Left lung (tissue), 10 donors: ENCODE measurements around the gene NID2. TPM values are rescaled to one million over a fixed set of nuclear protein-coding genes. Genes with fewer than 3 reads are reported as not detected.

ENCODE experiments used
- ATAC-seq: fragments of 200-7000 bp; cut with Tn5 transposase; one replicate; pipeline ENCODE4 v1.9.1; 2020; ENCODE audit warnings: moderate library complexity
- DNase-seq, 4 donors: peaks; one replicate each; pipeline ENCODE4 v3.0.0-alpha.2; 2013 to 2020
- H3K27ac ChIP-seq, 2 donors: fragments of 200-600 bp; sonication (generic) in 1 of 2; one replicate each; pipeline versions ENCODE4 v1.5.0 to v1.8.0; 2020 to 2021
- H3K27me3 ChIP-seq, 2 donors: fragments of 200-600 bp; sonication (generic) in 1 of 2; one replicate each; pipeline versions ENCODE4 v1.5.0 to v1.8.0; 2020 to 2021
- H3K36me3 ChIP-seq, 2 donors: fragments of 200-600 bp; sonication (generic) in 1 of 2; one replicate each; pipeline versions ENCODE4 v1.5.0 to v1.8.0; 2020 to 2021
- H3K4me1 ChIP-seq, 2 donors: fragments of 200-600 bp; one replicate each; pipeline ENCODE4 v1.8.0; 2021
- H3K4me3 ChIP-seq, 2 donors: fragments of 200-600 bp; sonication (generic) in 1 of 2; one replicate each; pipeline versions ENCODE4 v1.5.0 to v1.8.0; 2020 to 2021; ENCODE audit warnings: mild to moderate bottlenecking in 1 of 2
- H3K9me3 ChIP-seq, 2 donors: fragments of 200-600 bp; sonication (generic) in 1 of 2; one replicate each; pipeline versions ENCODE4 v1.5.0 to v1.8.0; 2020 to 2021
- intact Hi-C, 2 donors: fragments of 100-400 bp; cut with DNase I; formaldehyde crosslinking; loops; one replicate each; pipeline versions ENCODE4 v1.11.2 to v1.14.2; 2022
- polyA plus RNA-seq, 6 donors: library from polyadenylated mRNA; unstranded; fragments of 120-200 nt; gene quantifications; one replicate each; pipeline ENCODE4 v1.2.1, GENCODE V29; 2013; ENCODE audit not compliant: insufficient read length in 6 of 6
- total RNA-seq, 2 donors: library from RNA; stranded (reverse); fragmentation: NEBNext Ultra II Directional; extraction: Animal tissue kit (Norgen Biotek cat#: 25700); gene quantifications; one replicate each; pipeline ENCODE4 v1.2.1, GENCODE V29; 2021
- TF ChIP-seq, protein P1 (sequence below), 2 donors: fragments of 200-600 bp; sonication (generic) in 1 of 2; IDR thresholded peaks; one replicate each; pipeline versions ENCODE4 v1.5.0 to v1.8.0; 2021; ENCODE audit warnings: antibody characterized with exemption in 2 of 2
- donor health status: DM: no; HTN: yes; CAD: no.
- donor health status: DM: no; HTN: no; CAD: no.

The NID2 gene
- total and polyA plus RNA-seq, 8 donors: 25.0 to 593 (median 235) TPM

DNA sequence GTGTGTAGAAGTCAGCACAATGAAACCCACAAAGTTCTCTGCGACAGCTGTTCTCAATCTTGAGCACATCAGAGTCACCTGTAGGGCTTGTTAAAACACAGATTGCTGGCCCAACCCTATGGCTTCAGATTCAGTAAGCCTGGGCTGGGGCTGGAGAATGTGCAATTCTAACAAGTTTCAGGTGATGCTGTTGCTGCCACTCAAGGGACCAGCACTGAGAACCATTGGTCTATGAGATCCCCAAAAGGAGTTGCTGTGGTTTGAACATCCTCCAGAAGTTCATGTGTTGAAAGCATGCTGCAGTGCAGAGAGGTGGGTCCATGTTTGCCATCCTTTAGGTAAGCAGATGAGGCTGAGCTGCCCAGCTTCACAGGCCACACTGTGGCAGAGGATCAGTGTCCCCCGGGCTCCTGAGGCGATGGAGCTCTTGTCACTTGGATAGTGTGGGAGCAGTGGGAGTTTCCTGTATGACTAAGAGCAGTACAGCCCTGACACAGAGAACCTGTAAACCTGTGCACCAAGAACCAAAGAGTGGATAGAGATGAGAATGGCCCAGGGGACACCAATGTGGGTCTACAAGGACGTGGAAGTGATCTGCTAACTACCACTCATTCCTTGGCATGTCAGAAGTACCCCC lies 87.5 kb downstream of the NID2 start:
- TF ChIP-seq, protein P1, sequence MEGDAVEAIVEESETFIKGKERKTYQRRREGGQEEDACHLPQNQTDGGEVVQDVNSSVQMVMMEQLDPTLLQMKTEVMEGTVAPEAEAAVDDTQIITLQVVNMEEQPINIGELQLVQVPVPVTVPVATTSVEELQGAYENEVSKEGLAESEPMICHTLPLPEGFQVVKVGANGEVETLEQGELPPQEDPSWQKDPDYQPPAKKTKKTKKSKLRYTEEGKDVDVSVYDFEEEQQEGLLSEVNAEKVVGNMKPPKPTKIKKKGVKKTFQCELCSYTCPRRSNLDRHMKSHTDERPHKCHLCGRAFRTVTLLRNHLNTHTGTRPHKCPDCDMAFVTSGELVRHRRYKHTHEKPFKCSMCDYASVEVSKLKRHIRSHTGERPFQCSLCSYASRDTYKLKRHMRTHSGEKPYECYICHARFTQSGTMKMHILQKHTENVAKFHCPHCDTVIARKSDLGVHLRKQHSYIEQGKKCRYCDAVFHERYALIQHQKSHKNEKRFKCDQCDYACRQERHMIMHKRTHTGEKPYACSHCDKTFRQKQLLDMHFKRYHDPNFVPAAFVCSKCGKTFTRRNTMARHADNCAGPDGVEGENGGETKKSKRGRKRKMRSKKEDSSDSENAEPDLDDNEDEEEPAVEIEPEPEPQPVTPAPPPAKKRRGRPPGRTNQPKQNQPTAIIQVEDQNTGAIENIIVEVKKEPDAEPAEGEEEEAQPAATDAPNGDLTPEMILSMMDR (IDR thresholded peaks at IDR 0.05): no peak
- intact Hi-C loops: loop anchor here in 1 of 2 donors (10.0 kb wide), 2 partner anchors 197 to 717 kb away; no protein-coding TSS in a partner anchor
- ATAC-seq: no peak
- Histone ChIP-seq H3K4me1 (peaks cover 0 to 8% of the 10 kb centered on the region in 2 donors), H3K27me3 (no peaks in the 10 kb centered on the region), H3K9me3 (peaks cover 0 to 5% of the 10 kb centered on the region in 2 donors), H3K36me3 (no peaks in the 10 kb centered on the region), H3K27ac (no peak overlapping the region), H3K4me3 (no peak overlapping the region)
- no peak for DNase-seq

DNA sequence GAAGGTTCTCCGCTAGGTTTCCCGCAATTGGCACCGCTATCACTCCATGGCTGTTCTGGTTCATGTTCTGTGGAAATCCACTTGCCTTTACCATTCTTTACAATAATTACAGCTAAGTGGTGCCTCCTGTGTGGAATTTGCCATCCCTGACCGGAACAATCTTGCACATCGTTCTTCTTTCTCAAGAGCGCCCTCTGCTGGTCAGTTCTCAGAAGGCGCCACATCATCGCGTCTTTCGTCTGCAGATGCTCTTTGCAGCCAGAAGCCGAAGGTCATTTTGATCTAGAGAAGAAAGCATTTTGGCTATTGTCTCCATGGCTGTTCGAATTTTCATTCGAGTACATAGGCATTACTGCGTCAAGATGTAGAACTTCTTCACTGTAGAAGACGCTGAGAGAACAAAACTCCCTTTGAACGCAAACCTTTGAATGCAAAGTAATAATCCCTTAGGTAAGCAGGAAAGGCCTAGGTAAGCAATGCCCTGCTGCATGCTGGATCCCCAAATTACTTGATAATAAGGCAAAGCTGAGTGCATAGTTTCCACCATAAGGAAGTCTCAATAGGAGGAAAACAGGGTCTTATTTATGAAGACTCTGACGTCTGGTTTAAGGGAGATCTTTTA lies 89.7 kb downstream of the NID2 start:
- Histone ChIP-seq H3K27ac (peak overlapping the region in 1 of 2 donors; percentile 18), H3K36me3 (no peaks in the 10 kb centered on the region), H3K27me3 (no peaks in the 10 kb centered on the region), H3K4me3 (no peak overlapping the region), H3K4me1 (peaks cover 0 to 8% of the 10 kb centered on the region in 2 donors), H3K9me3 (peaks cover 0 to 5% of the 10 kb centered on the region in 2 donors)
- peak; percentile 73 to 87 (median 82) for DNase-seq
- TF ChIP-seq, protein P1 (IDR thresholded peaks at IDR 0.05): peak; percentile 96 to 97
- ATAC-seq: peak; percentile 93
- intact Hi-C loops: no loop called here

DNA sequence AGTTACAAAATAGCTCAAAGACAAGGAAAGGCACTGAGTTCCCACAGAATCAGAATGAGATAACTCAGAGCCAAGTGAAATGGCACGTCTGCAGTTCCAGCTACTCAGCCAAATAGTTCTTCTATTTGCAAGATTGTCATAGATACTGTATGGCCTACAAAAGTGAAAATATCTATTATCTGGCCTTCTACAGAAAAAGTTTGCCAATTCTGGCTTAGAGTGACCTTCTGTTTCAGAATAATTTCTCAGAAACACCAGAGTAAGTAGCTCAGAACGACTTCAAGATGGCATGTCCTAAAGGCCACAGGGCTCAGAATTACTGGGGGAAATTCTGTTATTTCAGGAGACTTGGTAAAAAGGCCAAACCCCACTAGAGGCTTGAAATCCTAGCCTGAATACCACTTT lies 90.2 kb downstream of the NID2 start:
- intact Hi-C loops: no loop called here
- TF ChIP-seq, protein P1 (IDR thresholded peaks at IDR 0.05): no peak
- no peaks in the 10 kb centered on the region for H3K36me3 ChIP-seq
- ATAC-seq (no peak), DNase-seq (peak in 2 of 4 donors; percentile 23 to 31)
- no peaks in the 10 kb centered on the region for H3K27me3 ChIP-seq
- peaks cover 0 to 1% of the 10 kb centered on the region in 2 donors for H3K9me3 ChIP-seq
- H3K4me1 ChIP-seq: peaks cover 0 to 8% of the 10 kb centered on the region in 2 donors
- H3K4me3 ChIP-seq: no peak overlapping the region
- H3K27ac ChIP-seq: peak overlapping the region in 1 of 2 donors; percentile 18

DNA sequence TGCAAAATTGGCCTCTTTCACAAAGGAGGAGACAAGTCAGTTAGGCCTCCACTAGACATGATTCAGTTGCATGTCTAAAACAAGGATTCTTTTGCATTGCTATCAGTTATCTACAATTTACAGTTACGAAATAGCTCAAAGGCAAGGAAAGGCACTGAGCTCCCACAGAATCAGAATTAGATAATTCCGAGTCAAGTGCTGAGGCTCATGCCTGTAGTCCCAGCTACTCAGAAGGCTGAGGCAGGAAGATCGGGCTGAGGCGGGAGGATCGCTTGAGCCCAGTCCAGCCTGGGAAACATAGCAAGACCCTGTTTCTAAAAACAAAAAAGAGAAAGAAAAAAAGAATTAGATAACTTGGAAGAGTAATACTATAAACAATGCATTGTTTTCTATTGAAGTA lies 91.8 kb downstream of the NID2 start:
- TF ChIP-seq, protein P1 (IDR thresholded peaks at IDR 0.05): no peak
- intact Hi-C loops: no loop called here
- H3K9me3 ChIP-seq: no peaks in the 10 kb centered on the region

DNA sequence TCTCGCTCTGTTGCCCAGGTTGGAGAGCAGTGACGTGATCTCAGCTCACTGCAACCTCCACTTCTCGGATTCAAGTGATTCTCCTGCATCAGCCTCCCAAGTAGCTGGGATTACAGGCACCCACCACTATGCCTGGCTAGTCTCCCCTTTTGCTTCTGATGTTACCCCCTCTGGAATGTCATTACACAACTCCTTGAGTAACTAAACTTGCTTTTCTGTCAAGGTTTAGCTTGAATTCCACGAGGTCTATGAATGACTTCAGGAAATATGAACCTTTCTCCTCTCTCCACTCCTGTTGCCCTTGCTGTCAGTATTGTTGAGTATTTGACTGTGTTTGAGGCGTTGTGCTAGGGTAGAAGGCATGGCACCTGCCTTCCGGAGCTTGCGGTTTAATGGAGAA lies 96.3 kb downstream of the NID2 start:
- no peak for ATAC-seq
- Histone ChIP-seq H3K4me3 (no peak overlapping the region), H3K36me3 (no peaks in the 10 kb centered on the region), H3K4me1 (no peaks in the 10 kb centered on the region), H3K9me3 (no peaks in the 10 kb centered on the region), H3K27ac (no peak overlapping the region), H3K27me3 (no peaks in the 10 kb centered on the region)
- intact Hi-C loops: no loop called here
- TF ChIP-seq, protein P1 (IDR thresholded peaks at IDR 0.05): no peak
- DNase-seq: no peak

More for the DNA sequence above, 91.8 kb downstream of the NID2 start:
- Histone ChIP-seq H3K4me1 (peaks cover 0 to 8% of the 10 kb centered on the region in 2 donors), H3K27ac (no peak overlapping the region), H3K27me3 (no peaks in the 10 kb centered on the region), H3K4me3 (no peak overlapping the region), H3K36me3 (no peaks in the 10 kb centered on the region)
- DNase-seq: peak in 1 of 4 donors; percentile 11
- no peak for ATAC-seq
